PFSK-1 (cell line): ENCODE measurements around the gene ZSCAN5A.

Experiments
- FOXP2 ChIP-seq: optimal IDR thresholded peaks from 2 replicates; pipeline ENCODE3; 2011; ENCODE audit warnings: borderline replicate concordance, control low read depth, inconsistent platforms; ENCODE audit not compliant: insufficient read depth; ENCODE audit errors: extremely low read length, extremely low read depth
- POLR2AphosphoS5 ChIP-seq: IDR thresholded peaks from 2 replicates; pipeline ENCODE4 v1.6.1; 2012; ENCODE audit warnings: low read depth, mild to moderate bottlenecking, control low read depth, low read length, moderate library complexity
- SIN3A ChIP-seq: IDR thresholded peaks from 2 replicates; pipeline ENCODE4 v1.6.1; 2012; ENCODE audit warnings: mild to moderate bottlenecking, low read length, moderate library complexity, borderline replicate concordance; ENCODE audit not compliant: insufficient read depth

GRCh38 chr19:56317749-56318148, 3.1 kb upstream of the ZSCAN5A start:
- TF ChIP-seq POLR2AphosphoS5 (no peak), FOXP2 (no peak), SIN3A (no peak)
